NCI-H748 (cell line): ENCODE data around the gene TRPM3.
A peak's percentile ranks its signal among the peaks of the same experiment; 100 is the strongest.

Source experiments
- DNase-seq: peaks from one replicate; lab custom pipeline; 2025; ENCODE audit not compliant: unreplicated experiment; lab: John Stamatoyannopoulos, UW

Gene TRPM3

GRCh38 chr9:70498866-70499265, 622.6 kb downstream of the TRPM3 start:
- no peak for DNase-seq

- DNase-seq, result no peak
These were observed 625.2 kb downstream of the TRPM3 start for GRCh38 chr9:70496244-70496643.

GRCh38 chr9:70495514-70495913, 625.9 kb downstream of the TRPM3 start:
- DNase-seq, result no peak

GRCh38 chr9:70494221-70494620, 627.2 kb downstream of the TRPM3 start:
- no peak for DNase-seq

GRCh38 chr9:70493029-70493428, 628.4 kb downstream of the TRPM3 start:
- DNase-seq, result no peak

- DNase-seq, result peak; percentile 46
These were observed 629.1 kb downstream of the TRPM3 start for GRCh38 chr9:70492319-70492777.

- DNase-seq, result no peak
These were observed 629.7 kb downstream of the TRPM3 start for GRCh38 chr9:70491426-70492318.

- DNase-seq, result no peak
These were observed 630.9 kb downstream of the TRPM3 start for GRCh38 chr9:70490478-70490877.

- no peak for DNase-seq
These were observed 632.7 kb downstream of the TRPM3 start for GRCh38 chr9:70488793-70489105.

- no peak for DNase-seq
These were observed 633.2 kb downstream of the TRPM3 start for GRCh38 chr9:70488098-70488792.

GRCh38 chr9:70486127-70486526, 635.3 kb downstream of the TRPM3 start:
- DNase-seq, result no peak

- no peak for DNase-seq
These were observed 636.1 kb downstream of the TRPM3 start for GRCh38 chr9:70485273-70485858.

GRCh38 chr9:70484232-70485130, 636.9 kb downstream of the TRPM3 start:
- peak; percentile 56 for DNase-seq

- no peak for DNase-seq
These were observed 640.0 kb downstream of the TRPM3 start for GRCh38 chr9:70481471-70481870.

- peak; percentile 86 for DNase-seq
These were observed 640.9 kb downstream of the TRPM3 start for GRCh38 chr9:70480405-70480980.

GRCh38 chr9:70479880-70480291, 641.5 kb downstream of the TRPM3 start:
- DNase-seq, result peak; percentile 68
